Lung (tissue), 12 donors: Measurements from ENCODE around the gene TOP3A. TPM values are rescaled to one million over a fixed set of nuclear protein-coding genes. Genes with fewer than 3 reads are reported as not detected.

Source experiments
- ATAC-seq: fragments of 200-7000 bp; cut with Tn5 transposase; one replicate; pipeline ENCODE4 v1.9.1; 2020; ENCODE audit warnings: moderate number of reproducible peaks; ENCODE audit not compliant: insufficient read depth, low FRiP score
- DNase-seq, 3 donors: peaks; one replicate each; pipeline ENCODE4 v3.0.0-alpha.2; 2013 to 2017
- H3K27ac ChIP-seq, 2 donors: one replicate each; pipeline ENCODE4 v1.5.1; 2013; ENCODE audit warnings: mild to moderate bottlenecking in 2 of 2, moderate library complexity in 2 of 2, control low read depth in 1 of 2, inconsistent platforms in 1 of 2, low read depth in 1 of 2, low read length in 1 of 2
- H3K27me3 ChIP-seq, 3 donors: one replicate each; pipeline ENCODE4 v1.5.1; 2013; ENCODE audit warnings: low read length in 2 of 3; ENCODE audit not compliant: control insufficient read depth in 3 of 3, insufficient read depth in 3 of 3
- H3K36me3 ChIP-seq, 4 donors: one replicate each; pipeline ENCODE4 v1.5.1; 2013; ENCODE audit warnings: low read length in 4 of 4, mild to moderate bottlenecking in 1 of 4, moderate library complexity in 1 of 4; ENCODE audit not compliant: control insufficient read depth in 4 of 4, insufficient read depth in 4 of 4
- H3K4me1 ChIP-seq, 5 donors: one replicate each; pipeline ENCODE4 v1.5.1; 2013; ENCODE audit warnings: low read length in 5 of 5, mild to moderate bottlenecking in 2 of 5, moderate library complexity in 1 of 5; ENCODE audit not compliant: control insufficient read depth in 5 of 5, insufficient read depth in 5 of 5
- H3K4me3 ChIP-seq: one replicate; pipeline ENCODE4 v1.5.1; 2013; ENCODE audit warnings: mild to moderate bottlenecking, control low read depth, moderate library complexity
- H3K9ac ChIP-seq, 2 donors: one replicate each; pipeline ENCODE4 v1.5.1; 2013; ENCODE audit warnings: low read length in 2 of 2, control low read depth in 1 of 2; ENCODE audit not compliant: insufficient read depth in 1 of 2
- H3K9me3 ChIP-seq, 4 donors: one replicate each; pipeline ENCODE4 v1.5.1; 2013; ENCODE audit warnings: low read length in 3 of 4, mild to moderate bottlenecking in 1 of 4, moderate library complexity in 1 of 4; ENCODE audit not compliant: control insufficient read depth in 4 of 4, insufficient read depth in 3 of 4
- WGBS, 2 donors: extraction: QIAGEN DNeasy Blood & Tissue Kit; methylation state at CpG; one replicate each; pipeline ENCODE4 v1.1.7; 2013; 5-methylcytosine and 5-hydroxymethylcytosine counted together
- polyA plus RNA-seq, 2 donors: library from polyadenylated mRNA; stranded (reverse); fragments of 200-250 nt; gene quantifications; one replicate each; pipeline ENCODE4 v1.2.1, GENCODE V29; 2013
- total RNA-seq, 2 donors: library from RNA; depleted of rRNA in 1 of 2; stranded (reverse); fragments of >200 nt in 1 of 2; gene quantifications; one replicate each; pipeline ENCODE4 v1.2.1, GENCODE V29; 2014 to 2021
- TF ChIP-seq, protein P1 (sequence below): IDR thresholded peaks from 2 replicates; pipeline ENCODE4 v1.5.1; 2012; ENCODE audit warnings: mild to moderate bottlenecking; ENCODE audit errors: control extremely low read depth, extremely low read depth
- donor health status: control.
- donor health status: control.
- donor health status: Bipolar disorder and iron deficiency.
- donor health status: healthy.
- donor health status: DM: yes; HTN: yes; CAD: no.

The TOP3A gene
- total and polyA plus RNA-seq, 4 donors, result 14.6 to 41.4 (median 26.8) TPM

GRCh38 chr17:18261659-18262058 is 53.1 kb downstream of the TOP3A start:
- Histone ChIP-seq H3K4me1 (peaks cover 15 to 33% (median 18%) of the 10 kb centered on the region in 5 donors), H3K27ac (peak overlapping the region; percentile 86 to 96), H3K4me3 (peak overlapping the region; percentile 4), H3K9ac (peak overlapping the region; percentile 37 to 68), H3K27me3 (no peaks in the 10 kb centered on the region), H3K9me3 (no peaks in the 10 kb centered on the region), H3K36me3 (peaks cover 7 to 22% (median 14%) of the 10 kb centered on the region in 4 donors)
- WGBS, 2 donors, result 86% methylated on average over 3 of the region's 3 CpGs
- ATAC-seq (no peak), DNase-seq (no peak)
- TF ChIP-seq, protein P1, sequence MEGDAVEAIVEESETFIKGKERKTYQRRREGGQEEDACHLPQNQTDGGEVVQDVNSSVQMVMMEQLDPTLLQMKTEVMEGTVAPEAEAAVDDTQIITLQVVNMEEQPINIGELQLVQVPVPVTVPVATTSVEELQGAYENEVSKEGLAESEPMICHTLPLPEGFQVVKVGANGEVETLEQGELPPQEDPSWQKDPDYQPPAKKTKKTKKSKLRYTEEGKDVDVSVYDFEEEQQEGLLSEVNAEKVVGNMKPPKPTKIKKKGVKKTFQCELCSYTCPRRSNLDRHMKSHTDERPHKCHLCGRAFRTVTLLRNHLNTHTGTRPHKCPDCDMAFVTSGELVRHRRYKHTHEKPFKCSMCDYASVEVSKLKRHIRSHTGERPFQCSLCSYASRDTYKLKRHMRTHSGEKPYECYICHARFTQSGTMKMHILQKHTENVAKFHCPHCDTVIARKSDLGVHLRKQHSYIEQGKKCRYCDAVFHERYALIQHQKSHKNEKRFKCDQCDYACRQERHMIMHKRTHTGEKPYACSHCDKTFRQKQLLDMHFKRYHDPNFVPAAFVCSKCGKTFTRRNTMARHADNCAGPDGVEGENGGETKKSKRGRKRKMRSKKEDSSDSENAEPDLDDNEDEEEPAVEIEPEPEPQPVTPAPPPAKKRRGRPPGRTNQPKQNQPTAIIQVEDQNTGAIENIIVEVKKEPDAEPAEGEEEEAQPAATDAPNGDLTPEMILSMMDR, result no peak

GRCh38 chr17:18261146-18261515 is 53.7 kb downstream of the TOP3A start:
- no peaks in the 10 kb centered on the region for H3K9me3 ChIP-seq
- 3 to 7% methylated on average over 16 of the region's 16 CpGs for WGBS, 2 donors
- peak overlapping the region; percentile 68 to 95 for H3K9ac ChIP-seq
- H3K4me3 ChIP-seq, result peak overlapping the region; percentile 71
- peaks cover 15 to 34% (median 18%) of the 10 kb centered on the region in 5 donors for H3K4me1 ChIP-seq
- peaks cover 7 to 26% (median 15%) of the 10 kb centered on the region in 4 donors for H3K36me3 ChIP-seq
- DNase-seq, result no peak
- H3K27me3 ChIP-seq, result no peaks in the 10 kb centered on the region
- peak overlapping the region; percentile 93 to 96 for H3K27ac ChIP-seq
- TF ChIP-seq, protein P1, result no peak
- peak; percentile 28 for ATAC-seq

DNA sequence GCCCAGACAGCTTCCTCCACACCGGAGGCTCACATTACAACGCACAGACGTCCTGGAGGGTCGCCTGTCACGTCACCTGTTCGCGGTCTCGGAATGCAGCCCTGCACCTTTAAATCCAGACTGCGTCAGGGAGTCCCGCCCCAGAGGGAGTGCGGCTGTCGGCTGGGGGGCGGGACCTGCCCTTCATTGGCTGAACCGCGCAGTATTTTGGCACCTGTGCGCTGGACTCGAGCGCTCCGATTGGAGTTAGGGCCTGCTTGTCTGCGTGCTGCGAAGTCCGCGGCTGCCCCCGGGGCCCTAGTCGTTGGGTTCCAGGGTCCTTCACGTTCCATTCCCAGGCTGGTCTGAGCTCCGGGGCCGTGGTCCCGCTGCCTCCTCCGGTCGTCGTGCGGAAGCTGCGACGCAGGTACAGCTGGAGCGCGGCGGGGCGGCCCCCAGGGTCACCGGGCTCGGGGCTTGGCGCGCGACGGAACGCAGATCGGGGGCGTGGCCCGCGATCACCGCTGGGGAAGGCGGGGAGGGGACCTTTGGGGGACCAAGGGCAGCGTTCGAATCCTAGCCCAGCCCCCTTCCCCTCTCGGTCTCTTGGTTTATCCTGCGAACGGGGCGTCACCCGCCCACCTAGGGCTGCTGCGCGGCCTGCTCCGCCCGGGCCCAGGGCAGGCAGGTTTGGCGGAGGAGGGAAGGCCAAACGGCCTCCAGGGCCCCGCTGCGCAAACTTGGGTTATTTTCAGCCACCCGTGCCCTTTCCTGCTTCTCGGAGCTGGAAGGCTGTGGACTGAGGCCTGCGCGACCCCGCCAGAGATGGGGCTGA is 54.3 kb downstream of the TOP3A start, which contains the start of gene MIEF2:
MIEF2 (plus strand) TSS at position 331 of the 814 bp plus-strand sequence. CDS start 2,059 bp downstream, outside the sequence.
- H3K4me3 ChIP-seq, result peak within 1 kb of the TSS; percentile 71
- H3K27me3 ChIP-seq, result no peaks in the 10 kb centered on the region
- TF ChIP-seq, protein P1, result no peak
- ATAC-seq (peak; percentile 82), DNase-seq (peak; percentile 96 to 98 (median 97))
- H3K4me1 ChIP-seq, result peaks cover 15 to 34% (median 18%) of the 10 kb centered on the region in 5 donors
- H3K27ac ChIP-seq, result peak within 1 kb of the TSS; percentile 93 to 96
- H3K9ac ChIP-seq, result peak within 1 kb of the TSS; percentile 68 to 95
- no peaks in the 10 kb centered on the region for H3K9me3 ChIP-seq
- peaks cover 7 to 29% (median 15%) of the 10 kb centered on the region in 4 donors for H3K36me3 ChIP-seq
- WGBS, 2 donors, result 0 to 1% methylated on average over 62 to 72 of the region's 72 CpGs
